Activated CD4-positive, CD25-positive, alpha-beta regulatory T cell (primary cell): Measurements from ENCODE around the gene MLLT1.

ENCODE experiments used
- DNase-seq, 4 experiments: peaks; one replicate each; lab custom pipeline; 2025; lab: John Stamatoyannopoulos, UW

MLLT1 gene

DNA sequence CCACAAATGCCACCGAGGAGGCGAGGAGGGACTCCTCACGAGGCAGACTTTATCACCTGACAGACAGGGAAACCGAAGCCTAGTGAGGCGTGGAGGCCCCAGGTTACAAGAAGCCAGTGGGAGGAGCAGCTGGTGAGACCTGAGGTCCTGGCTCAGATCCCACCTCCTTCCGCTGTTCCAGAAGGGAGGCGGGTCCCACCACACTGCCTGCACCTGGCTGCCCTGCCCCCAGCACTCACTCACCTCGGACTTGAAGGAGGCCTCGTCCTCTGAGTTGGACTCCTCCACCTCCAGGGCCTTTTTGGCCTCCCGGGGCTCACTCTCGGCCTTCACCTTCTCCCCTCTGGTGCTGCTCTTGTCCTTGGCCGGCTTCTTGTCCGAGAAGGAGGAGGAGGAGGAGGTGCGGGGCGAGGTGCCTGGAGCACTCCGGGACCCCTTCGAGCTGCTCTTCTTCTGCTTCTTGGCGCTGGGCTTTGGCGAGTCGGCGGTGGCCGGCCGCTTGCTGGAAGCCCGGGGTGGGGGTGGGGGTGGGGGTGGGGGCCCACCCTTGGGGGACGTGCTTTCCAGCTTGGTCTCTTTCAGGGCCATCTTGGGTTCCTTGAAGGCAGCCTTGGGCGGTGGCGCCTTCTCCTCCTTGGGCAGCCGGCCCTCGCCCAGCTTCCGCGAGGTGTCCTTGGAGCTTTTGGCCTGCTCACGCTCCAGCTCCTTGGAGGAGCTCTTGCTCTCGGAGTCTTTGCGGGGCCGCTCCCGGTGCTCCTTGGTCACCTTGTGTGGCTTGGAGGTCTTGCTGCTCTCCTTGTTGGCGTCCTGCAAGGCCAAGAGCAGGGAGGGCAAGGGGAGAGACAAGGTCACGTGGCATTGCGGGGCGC lies 57.7 kb downstream of the MLLT1 start:
- DNase-seq: no peak

DNA sequence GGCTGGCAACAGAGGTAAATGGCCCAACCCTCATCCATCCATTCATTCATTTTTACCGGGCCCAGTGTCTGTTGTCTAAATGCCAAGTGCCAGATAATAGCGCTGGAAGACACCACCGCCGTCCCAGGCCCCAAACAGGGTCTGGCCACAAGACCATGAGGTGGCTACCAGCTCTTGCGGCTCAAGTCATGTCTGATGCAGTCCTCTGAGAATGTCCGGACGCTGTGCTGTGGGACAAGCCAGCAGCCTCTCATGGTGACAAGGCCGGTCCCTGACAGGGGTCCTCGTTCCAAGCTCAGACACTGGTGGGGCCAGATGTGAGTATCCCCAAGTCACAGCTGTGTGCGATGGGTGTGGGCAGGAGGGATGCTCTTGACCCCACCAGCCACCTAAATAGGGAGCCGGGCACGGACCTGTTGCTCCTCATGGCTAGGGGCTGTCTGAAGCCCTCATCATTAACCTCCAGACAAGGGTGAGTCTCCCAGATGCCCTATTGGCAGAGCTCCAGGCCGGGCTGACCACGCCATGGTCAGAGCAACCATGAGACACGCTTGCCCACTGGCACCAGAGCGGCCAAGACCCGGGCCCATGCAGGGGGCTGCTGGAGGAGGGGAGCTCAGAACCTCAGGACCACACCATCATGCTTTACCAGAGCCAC lies 58.4 kb downstream of the MLLT1 start:
- DNase-seq: no peak

DNA sequence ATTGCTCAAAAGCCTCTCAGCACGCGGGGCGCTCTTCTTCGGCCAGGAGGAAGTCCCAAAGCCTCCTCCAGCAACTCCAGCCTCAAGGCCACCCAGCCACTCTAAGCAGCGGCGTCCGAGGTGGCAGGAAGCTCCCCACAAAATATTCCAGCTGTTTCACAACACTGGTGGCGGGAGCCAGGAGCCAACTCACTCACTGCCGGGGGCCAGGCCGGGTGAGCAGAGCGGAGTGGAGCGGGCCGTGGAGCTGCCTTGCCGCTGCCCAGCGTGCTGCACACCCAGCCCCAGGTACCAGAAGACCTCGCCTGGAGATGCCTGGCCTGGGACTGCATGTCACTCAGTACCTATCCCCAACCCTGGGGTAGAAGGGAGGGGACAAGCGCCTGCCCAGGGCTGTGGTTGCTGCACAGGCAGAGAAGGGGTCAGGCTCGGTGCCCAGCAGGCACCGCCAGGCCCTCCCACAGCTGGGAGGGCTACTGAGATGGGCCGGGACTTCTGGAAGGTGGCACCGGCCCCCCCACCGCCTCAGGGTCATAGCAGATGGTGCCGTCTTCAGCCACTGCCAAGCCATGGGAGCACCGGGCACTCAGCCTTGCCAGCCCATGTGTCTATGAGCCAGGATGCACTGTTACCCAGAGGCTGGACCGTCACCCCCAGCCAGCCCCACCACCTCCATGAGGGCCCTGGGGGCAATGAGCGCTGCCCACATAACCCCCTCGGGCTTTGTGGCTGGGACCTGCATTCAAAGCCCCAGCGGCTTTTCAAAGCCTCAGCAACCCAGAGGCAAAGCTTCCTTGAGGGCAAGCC lies 59.2 kb downstream of the MLLT1 start:
- DNase-seq: no peak

DNA sequence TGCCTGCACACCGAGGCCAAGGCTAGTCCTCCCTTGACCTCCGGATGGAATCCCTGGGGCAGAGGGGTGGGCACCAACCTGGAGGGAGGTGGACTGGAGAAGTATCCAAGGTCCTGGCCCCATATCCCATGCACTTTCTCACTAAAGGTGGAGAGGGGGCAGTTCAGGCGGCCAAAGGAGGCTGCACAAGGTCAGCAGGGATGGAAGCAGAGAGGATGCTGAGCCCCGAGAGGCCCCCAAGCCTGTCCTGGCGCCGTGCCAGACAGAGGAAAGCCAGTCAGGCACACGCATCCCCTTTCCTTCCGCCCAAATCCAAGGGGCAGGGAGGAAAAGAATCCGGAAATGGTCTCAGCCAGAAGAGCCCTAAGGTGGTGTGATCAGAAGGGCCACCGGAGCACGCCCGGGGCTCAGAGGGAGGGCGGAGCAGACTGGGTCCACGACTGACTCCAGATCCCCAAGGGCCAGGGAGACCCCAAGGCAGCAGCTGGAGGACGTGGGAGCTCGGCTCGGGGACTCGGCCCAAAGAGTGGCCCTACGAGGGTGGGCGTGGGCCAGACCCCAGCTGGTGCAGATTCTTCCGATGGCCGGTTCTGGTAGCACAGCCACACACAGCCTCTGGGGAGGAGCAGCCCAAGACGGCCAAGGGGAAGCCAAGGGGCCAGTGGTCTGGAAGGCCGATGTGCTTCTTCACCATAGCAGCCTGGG lies 60.0 kb downstream of the MLLT1 start:
- no peak for DNase-seq

DNA sequence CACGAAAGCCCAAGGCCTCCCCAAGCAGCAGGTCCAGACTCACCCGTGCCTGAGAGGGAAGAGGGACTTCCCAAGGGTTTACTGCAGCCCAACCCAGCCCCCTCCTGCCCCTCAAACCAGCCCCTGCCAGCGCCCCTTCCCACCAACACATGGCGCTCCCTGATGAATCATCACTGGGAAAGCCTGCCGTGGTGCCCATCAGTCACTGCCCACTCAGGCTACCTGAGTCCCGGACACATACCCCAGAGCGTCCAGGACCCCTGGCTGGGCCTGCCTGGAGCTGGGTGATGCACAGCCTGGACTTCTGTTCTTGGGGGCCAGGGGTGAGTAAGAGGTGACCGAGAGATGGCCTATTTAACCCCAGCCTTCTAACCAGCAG lies 60.6 kb downstream of the MLLT1 start:
- no peak for DNase-seq

DNA sequence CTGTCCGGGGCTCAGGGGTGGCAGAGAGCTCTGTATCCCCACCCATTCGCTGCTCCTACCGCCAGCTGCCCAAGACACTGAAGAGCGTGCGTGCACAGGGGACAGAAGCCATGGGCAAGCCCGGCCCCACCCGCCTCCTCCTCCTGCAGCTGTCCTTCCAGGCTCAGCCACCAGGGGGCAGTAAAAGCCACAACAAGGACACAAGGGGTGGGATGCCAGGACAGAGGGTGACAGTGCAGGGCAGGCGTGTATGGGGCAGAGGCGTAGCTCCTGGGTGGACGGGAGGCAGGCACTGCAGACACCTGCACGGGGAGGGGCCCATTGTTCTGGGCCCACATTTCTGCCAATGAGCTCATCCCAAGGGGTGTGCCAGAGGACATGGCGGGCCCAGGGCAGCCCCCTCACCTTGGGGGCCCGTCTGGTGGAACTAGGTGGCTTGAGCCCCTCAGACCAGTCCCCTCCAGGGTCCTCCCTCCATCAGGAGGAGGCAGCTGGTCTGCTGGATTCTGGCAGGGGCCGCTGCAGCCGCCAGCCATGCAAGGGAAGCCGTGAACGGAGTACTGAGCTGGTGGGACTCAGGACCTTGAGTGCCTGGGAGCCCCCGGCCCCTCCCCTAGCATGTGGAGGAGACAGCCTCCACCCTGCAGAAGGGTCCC lies 61.2 kb downstream of the MLLT1 start:
- peak; percentile 65 to 90 (median 78) for DNase-seq

DNA sequence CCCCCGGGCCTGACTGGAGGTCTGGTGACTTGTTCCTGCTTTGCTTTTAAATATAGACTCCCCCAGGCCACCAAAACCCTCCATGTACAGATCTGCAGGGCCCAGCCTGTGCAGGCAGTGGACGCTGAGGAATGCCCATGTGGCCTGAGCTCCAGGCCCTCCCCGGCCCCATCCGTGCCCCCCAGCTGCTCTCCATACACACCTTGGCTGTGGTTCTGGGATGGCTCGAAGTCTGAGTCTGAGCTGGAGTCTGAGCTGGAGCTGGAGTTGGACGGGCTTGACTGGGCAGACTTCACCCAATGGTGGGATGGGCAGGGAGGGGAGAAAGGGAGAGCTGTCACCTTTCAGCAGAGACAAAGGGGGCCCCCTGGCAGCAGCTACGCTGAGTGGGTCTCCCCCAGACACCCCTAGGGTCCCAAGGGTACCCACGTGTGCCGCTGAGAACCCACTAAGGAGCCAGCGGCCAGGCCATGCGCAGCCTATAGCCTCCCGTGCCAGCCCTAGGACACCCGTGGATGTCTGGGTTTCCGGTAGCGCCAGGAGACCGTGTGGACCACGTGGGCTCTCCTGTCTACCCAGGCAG lies 61.9 kb downstream of the MLLT1 start:
- no peak for DNase-seq

DNA sequence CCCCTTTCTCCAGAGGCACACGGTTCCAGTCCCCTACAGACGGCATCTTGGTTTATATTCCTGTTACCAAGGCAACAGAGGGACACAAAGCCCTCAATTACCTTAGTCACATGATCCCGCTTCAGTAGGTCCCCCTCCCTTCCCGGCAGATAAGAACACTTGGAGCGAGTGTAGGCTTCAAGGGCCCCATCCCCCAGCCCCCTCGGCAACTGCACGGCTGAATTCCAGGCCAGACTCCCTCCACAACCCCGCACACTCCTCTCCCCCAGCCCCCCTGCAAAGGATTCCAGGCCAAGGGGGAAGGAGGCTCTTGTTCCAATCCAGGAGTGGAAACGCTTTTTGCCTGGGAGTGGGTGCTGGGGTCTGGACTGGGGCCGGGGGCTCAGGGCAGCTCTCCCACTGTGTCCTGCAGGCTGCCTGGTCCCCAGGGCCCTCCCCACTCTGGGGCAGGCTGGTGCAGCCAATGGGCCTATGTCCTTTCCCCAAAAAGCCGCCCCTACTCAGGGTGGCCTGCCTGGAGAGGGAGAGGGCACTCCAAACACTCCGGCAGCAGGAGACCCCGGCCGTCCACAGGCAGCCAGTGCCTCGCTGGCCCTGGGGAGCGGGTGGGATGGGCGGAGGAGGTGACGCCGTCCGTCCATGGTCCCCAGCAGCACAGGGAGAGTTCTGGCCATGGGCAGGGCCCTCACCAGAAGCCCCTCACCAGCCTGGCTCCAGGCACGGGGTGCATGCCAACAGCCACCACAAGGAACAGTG lies 62.6 kb downstream of the MLLT1 start:
- no peak for DNase-seq

DNA sequence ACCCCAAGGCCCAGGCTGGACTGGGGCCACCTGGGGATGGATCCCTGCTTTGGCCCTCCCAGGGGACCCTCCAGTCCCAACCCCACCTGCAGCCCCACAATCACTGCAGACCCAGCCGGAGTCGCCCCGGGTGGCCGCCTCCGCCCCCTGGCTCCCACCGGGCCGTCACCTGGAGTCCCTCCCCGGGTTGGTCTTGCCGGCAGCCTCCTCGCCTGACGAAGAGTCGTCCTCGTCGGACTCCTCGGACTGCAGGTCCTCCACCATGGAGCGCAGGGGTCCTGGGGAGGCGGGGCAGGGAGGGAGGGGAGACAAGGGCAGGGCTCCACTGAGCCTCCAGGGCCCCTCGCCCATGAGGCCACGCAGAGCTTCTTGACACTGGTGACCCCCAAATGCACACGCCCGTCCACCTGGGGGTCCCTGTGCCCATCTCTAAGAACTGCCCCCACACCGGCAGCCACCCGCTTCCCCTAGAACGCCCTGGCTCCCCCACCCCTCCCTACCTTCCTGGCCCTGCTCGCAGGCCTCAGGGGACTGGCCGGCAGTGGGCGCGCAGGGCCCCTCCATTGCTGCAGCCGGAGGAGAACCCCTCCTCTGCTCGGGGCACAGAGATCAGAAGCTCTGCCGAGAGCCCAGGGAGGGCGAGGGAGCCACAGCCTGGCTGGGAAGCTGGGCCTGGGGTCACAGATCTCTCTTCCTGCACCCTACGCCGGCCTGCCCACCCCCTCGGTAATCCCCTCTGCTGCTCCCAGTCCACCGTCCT lies 63.4 kb downstream of the MLLT1 start:
- no peak for DNase-seq

DNA sequence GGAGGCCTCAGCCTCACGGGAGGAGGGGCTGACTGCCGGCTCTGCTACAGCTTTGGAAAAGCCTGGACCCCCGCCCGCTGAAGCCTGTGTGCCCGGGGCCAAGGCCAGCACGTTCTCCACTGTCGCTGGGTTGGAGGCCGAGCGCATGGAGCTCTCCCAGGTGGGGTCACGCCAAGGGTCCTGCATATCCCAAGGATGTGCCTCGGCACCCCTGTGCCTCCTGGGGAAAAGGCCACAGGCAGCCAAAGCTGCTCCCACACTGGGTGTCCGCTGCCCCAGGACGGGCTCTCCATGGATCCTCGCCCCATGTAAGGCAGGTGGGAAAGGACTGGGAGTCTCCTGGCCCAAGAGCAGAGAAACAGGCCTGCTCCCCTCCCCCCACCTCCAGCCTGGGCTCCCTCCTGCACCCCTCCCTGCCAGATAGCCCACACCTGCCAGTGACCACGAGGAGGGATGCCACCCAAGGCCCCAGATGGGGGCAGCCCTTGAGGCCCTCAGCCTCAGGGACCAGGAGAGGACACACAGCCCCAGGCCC lies 64.0 kb downstream of the MLLT1 start:
- DNase-seq: no peak

DNA sequence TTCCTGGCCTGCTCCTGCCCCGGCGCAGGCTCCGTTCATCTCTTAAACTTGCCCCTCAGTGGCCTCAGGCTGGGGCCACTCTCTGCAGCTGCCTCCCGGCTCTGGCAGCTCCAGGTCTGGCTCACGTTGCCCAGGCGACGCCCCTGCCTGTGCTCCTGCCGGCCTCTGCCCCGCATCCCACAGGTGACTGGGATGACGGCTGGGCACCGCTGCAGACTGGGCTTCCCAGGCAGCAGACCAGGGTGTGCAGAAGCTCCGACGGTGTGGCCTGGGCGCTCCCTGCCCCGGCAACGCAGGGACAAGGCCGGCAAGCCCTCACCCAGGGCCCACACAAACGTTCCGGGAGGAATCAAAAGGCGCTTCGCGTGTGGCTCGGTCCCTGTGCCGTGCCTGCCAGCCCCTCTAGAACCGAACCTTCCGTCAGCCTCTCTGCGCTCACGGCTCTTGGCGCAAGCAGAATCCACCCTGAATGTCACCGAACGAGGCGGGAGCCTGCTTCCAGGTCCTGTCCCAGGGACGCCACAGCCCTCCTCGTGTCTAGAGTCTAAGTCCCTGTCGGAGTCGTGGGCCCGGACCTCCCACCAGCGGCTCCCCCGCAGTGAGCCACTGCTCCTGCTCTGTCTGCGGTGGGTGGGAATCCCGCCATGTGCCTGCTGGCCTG lies 64.8 kb downstream of the MLLT1 start:
- DNase-seq: no peak

DNA sequence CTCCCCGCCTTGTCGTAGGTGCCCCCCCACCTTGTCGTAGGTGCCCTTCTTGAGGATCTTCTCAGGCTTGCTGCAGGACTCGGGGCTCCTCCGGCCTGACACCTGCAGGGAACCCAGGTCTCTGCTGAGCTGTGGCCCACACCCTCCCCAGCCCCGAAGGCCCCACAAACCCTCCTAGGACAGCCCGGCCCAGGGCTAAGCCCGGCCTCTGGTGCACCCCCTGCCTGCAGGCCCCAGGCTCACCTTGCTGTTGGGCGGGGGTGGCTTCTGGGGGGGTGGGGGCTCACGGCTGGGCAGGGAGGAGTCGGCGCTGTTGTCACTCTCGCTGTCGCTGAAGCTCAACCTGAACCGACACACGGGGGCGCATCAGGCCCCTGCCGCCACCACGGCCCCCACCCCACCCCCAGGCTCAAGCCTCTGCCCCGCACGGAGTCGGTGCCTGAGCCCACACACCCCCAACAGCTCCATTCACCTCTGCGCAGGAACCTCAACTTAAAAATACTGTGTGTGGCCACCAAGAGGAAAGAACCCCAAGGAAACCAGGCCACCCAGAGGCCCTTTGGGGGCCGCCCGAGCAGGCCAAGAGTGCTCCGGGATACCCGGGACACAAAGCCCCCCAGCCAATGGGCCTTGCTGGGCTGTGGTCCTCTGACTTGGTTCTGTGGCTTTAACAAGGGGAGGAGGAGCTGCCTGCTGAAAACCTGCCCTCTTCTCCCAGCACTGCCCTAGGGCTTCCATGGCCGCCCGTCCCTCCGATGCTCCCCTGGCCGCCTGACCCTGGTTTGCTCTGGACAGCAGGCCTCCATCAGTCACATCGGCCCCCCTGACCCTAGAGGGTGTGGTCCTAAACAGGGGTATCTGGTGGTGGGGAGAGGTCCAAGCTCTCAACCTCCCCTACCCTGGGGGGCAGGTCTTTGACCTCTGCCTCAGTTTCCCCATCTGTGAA lies 65.8 kb downstream of the MLLT1 start:
- DNase-seq: no peak

DNA sequence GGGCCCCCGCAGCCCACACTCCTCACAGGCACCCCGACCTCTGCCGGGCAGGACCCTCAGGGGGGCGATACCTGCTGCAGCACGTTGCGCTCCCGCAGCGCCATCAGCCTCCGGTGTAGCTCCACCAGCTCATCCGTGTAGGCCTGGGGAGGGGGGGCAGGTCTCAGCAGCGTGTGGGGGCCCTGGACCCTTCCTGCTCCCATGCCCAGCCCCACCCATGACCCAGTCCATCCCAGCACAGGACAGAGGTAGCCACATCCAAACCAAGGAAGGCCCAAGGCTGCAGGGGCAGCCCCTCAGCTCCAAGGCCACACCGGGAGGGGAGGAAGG lies 66.5 kb downstream of the MLLT1 start:
- no peak for DNase-seq

DNA sequence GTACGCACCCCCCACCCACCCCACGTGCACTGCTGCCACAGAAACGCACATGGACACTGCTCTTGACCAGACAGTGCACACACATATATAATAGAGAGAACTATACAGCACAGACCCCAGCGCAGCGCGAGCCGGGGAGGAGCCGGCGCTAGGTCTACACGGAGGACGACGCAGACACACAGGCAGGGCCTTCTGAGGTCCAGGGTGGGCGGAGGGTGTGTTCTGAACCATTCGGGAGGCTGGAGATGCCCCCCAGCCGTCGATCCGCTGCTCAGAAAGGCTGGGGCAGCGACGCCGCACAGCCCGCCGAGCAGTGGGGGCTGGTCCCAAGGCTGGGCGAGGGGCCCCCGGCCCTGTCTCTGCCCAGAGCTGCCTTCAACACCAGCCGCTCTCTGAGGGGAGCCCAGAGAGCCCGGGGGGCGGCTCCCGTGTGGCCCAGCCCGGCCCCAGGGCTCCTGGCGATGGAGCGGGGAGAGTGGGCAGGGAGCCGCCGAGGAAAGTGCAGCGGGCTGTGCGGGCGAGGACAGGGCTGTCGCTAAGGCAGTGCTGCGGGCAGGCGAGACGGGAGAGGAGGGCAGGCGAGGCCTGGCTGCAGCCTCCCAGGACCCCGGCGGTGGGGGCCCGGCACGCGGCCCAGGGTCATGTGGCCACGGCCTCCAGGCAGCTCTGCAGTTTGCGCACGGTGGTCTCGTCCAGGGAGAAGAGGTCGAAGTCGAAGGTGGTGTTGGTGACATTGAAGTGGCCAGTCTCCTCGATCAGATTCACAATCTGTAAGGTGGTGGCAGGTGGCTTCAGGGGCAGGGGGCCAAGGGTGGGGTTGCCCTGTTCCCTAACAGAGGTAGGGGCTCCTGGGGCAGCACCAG lies 67.1 kb downstream of the MLLT1 start:
- DNase-seq: no peak

DNA sequence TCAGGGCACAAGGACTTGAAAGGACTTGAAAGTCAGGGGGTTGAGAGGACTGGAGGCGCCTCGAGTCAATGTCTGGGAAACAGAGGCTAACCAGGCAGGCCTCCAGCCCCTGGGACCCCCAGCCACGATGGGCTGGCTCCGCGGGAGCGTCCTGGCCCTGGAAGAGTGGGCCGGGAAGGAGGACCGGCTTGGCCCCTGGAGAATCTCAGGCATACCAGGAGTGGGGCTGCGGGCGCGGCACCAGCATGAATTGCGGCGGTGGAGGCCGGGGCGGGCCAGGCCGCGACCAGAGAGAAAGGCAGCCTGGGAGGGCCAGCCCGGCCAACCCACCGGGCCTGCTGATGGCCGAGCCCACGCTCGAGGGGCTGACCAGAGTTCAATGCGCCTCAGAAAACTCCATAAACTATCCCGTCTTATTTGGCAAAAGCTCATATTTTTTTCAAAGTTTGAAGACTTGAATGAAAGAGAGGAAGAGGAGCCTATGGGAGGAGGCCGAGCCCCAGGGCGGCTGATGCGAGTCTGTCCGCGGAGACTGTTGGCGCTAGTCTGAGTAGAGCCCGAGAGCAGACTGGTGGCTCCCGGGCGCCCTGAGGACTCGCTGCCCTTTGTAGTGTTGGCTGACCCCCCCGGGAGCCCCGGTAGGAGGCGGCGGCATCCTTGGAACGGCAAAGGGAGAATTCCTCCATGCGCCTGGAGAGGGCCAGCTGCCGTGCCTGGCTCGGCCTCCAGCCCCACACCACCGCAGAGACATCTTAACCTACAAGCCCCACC lies 68.0 kb downstream of the MLLT1 start:
- no peak for DNase-seq
